ENCODE data around the gene MACROD2. TPM values are rescaled to one million over a fixed set of nuclear protein-coding genes. Genes with fewer than 3 reads are reported as not detected.

Gene MACROD2
- total RNA-seq, 1 experiment from 2014 or later = 1.6 TPM

DNA sequence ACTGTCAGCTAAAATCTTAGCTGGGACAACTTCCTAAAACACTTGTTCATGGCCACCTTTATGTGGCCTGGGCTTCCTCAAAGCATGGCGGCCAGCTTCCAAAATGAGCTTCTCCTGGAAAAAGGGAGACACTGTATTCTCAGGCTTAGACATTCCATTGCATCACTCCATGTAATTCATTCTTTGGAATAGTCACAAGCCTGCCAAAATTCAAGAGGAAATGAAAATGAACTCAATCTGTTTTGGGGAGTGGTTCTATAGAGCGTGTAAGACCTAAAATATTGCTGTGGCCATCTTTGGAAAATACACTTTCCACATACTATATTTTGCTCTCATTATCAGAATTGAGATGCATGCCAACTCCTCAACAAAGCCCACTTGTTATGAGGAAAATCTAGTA, 1890.9 kb downstream of the MACROD2 start:
- no peaks in the 10 kb centered on the region; the same call in 1 of the 2 replicates for H3K27me3 Mint-ChIP-seq (ENCODE audit: low read depth)
- no CpG with 5 or more reads among the region's 2 CpGs for WGBS (ENCODE audit: extremely low coverage, insufficient read length, low lambda C conversion rate)
- H4K8ac ChIP-seq (replicated peaks; ENCODE audit: insufficient read length, low read depth, low read length) = no peak overlapping the region

More for the DNA sequence above, 1890.9 kb downstream of the MACROD2 start:
- Histone ChIP-seq H3K9me3 (ENCODE audit: control insufficient read depth, low read depth, low read length) (peaks cover 6% of the 10 kb centered on the region), H2BK12ac (ENCODE audit: insufficient read length, low read depth, low read length) (no peak overlapping the region), H2AK5ac (ENCODE audit: insufficient read length, low read length) (no peak overlapping the region), H3K79me2 (ENCODE audit: insufficient read depth, low read length) (no peaks in the 10 kb centered on the region), H3K9ac (ENCODE audit: extremely low read depth, insufficient read length, low read length) (no peak overlapping the region), H2BK20ac (ENCODE audit: low read depth, low read length, poor library complexity, severe bottlenecking) (no peak overlapping the region), H3K27ac (ENCODE audit: insufficient read length, low read depth, low read length) (no peak overlapping the region), H2AFZ (ENCODE audit: low read length) (no peak overlapping the region), H4K5ac (ENCODE audit: insufficient read length, low read depth, low read length) (no peak overlapping the region), H2BK120ac (ENCODE audit: low read depth, low read length, poor library complexity, severe bottlenecking) (no peak overlapping the region), H3K18ac (ENCODE audit: insufficient read length, low read depth, low read length) (no peak overlapping the region), H3K4me2 (ENCODE audit: insufficient read depth, insufficient read length, low read length) (no peak overlapping the region), H3K4ac (ENCODE audit: low read depth, low read length) (no peak overlapping the region), H4K91ac (ENCODE audit: insufficient read length, low read depth, low read length) (no peak overlapping the region), H4K20me1 (ENCODE audit: control insufficient read depth, insufficient read depth, insufficient read length) (no peaks in the 10 kb centered on the region), H3K56ac (ENCODE audit: insufficient read length, low read depth, low read length) (no peak overlapping the region), H3K23ac (ENCODE audit: insufficient read length, low read depth, low read length) (no peak overlapping the region), H3K27me3 (ENCODE audit: insufficient read depth, low read length) (no peaks in the 10 kb centered on the region; the same call in 1 of the 2 replicates), H3T11ph (ENCODE audit: low read length) (no peak overlapping the region), H3K14ac (ENCODE audit: insufficient read depth, low read length) (no peak overlapping the region), H3K23me2 (ENCODE audit: insufficient read length, low read depth, low read length, poor library complexity, severe bottlenecking) (no peaks in the 10 kb centered on the region), H3K79me1 (ENCODE audit: insufficient read depth, low read depth, low read length, poor library complexity, severe bottlenecking) (no peaks in the 10 kb centered on the region), H3K4me1 (ENCODE audit: insufficient read depth, low read length) (peaks cover 7% of the 10 kb centered on the region; the same call in 1 of the 2 replicates), H2BK5ac (ENCODE audit: insufficient read length, low read length) (no peak overlapping the region), H2BK15ac (ENCODE audit: low read depth, low read length) (no peak overlapping the region)
- no peak for DNase-seq
- Mint-ChIP-seq H3K36me3 (ENCODE audit: insufficient read depth in 1 of 3, low read depth in 3 of 3) (peaks cover 1 to 34% (median 13%) of the 10 kb centered on the region in 3 experiments; a peak in 5 of 7 replicates), H3K4me3 (no peak overlapping the region), H3K9me3 (peaks cover 16 to 19% of the 10 kb centered on the region in 2 experiments), H3K4me1 (peaks cover 29 to 40% of the 10 kb centered on the region in 2 experiments), H3K27ac (no peak overlapping the region)
- TF ChIP-seq, protein P1, sequence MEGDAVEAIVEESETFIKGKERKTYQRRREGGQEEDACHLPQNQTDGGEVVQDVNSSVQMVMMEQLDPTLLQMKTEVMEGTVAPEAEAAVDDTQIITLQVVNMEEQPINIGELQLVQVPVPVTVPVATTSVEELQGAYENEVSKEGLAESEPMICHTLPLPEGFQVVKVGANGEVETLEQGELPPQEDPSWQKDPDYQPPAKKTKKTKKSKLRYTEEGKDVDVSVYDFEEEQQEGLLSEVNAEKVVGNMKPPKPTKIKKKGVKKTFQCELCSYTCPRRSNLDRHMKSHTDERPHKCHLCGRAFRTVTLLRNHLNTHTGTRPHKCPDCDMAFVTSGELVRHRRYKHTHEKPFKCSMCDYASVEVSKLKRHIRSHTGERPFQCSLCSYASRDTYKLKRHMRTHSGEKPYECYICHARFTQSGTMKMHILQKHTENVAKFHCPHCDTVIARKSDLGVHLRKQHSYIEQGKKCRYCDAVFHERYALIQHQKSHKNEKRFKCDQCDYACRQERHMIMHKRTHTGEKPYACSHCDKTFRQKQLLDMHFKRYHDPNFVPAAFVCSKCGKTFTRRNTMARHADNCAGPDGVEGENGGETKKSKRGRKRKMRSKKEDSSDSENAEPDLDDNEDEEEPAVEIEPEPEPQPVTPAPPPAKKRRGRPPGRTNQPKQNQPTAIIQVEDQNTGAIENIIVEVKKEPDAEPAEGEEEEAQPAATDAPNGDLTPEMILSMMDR (conservative IDR thresholded peaks at IDR 0.05) = no peak

Data from H9 (cell line).